Left renal pelvis (tissue), 4 donors: Measurements from ENCODE around the gene MEGF6. TPM values are rescaled to one million over a fixed set of nuclear protein-coding genes. Genes with fewer than 3 reads are reported as not detected.

ENCODE experiments used
- DNase-seq, 4 donors: peaks; one replicate each; pipeline ENCODE4 v3.0.0-alpha.2; 2013; ENCODE audit warnings: low read depth in 4 of 4, low spot score in 3 of 4
- polyA plus RNA-seq, 4 donors: library from polyadenylated mRNA; unstranded; fragments of 120-200 nt; gene quantifications; one replicate each; pipeline ENCODE4 v1.2.1, GENCODE V29; 2013; ENCODE audit not compliant: insufficient read length in 4 of 4

The MEGF6 gene
- polyA plus RNA-seq, 4 donors, result 8.1 to 26.3 (median 14.0) TPM

DNA sequence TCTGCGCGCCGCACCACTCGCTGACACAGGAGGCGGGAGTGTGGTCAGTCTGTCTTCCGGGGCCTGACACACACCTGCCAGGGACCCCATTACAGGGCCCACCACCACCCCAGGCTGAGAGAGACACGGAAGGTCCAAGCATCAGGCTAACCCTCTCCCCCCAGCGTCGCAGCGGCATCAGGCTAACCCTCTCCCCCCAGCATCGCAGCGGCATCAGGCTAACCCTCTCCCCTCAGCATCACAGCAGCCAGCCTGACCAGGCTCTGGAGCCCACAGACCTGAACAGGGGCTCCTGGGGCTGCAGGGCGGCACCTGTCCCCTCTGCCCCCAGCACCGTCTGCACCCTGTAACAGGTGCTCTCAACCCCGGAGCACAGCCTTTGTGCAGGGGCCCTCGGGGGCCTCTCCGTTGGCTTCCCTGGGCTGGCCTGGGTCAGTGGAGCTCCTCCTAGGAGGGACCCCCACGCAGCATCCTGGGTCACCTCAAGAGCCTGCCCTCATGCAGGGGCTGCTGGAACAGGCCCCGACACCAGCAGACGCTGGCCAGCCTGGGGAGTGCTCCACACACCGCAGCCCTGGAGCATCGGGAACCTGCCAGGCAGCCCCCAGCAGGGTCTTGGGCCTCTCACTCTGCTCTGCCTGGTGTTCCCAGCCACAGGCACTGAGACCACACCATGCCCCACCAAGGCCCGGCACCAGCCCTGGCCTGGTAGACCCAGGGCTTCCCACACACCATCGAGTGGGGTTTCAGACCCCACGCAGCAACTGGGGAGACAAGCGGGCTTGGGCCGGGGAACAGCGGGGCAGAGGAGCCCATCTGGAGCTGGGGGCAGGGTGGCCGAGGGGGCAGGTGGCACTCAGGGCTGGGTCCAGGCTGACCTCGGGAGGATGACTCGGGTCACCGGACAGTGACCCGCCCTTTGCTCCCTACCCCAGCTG lies 67.0 kb downstream of the MEGF6 start:
- no peak for DNase-seq

DNA sequence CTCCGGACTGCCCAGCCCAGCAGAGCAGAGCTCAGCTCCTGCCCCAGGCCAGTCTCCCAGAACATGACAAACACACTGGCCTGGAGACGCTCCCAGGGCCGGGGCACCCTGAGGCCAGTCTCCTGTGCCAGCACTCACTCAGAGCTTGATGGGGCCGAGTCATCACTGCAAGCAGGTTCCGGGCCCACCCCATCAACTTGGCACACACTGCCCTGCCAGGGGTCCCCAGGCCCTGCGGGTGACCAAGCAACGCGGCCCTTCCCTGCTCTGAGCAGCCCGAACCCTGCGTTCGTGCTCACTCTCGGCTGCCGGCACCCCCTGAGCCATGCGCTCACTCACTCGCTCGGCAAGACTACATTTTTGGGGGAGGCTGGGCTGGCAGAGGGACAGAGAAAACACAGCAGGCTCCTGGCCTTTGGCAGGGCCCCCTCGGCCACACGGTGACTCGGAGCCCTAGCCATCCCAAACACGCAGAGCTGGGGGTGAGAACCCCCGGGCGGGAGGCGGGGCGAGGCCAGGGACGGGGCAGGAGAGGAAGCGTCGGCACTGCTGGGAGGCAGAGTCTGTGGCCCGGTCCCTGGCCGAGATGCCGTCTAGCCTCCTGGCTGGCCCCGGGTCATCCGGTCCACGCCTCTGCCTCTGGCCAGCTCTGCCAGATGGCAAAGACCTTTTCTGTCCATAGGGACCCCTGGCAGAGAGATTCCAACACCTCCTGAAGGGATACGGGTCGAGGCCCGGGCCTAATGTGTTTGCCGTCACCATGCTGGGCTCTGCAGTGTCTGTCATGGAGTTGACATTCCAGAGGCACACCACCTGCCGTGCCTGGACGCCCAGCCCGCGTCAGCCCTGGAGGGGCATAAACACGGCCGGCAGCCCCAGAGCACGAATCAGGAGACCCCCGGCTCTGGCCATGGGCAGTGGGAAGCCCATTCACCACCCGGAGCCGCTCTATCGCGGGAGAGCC lies 68.0 kb downstream of the MEGF6 start:
- no peak for DNase-seq

DNA sequence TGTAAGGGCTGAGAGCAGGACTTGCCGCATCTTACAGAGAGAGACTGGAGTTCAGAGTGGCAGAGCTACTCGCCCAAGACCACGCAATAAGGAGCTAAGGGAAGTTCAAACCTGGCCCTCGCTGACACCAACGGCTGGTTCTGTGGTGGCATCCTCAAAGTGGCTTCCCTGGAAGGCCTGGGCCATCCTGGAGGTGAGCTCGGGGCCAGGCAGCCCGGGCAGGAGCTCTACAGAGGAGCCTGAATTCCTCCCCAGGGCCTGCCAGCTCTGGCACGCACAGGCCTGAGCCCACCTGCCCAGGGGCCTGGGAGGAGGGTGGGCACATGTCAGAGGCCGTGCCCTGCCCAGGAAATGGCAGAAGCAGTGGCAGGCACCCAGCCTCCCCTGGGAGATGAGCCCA lies 68.6 kb downstream of the MEGF6 start:
- DNase-seq, result no peak

DNA sequence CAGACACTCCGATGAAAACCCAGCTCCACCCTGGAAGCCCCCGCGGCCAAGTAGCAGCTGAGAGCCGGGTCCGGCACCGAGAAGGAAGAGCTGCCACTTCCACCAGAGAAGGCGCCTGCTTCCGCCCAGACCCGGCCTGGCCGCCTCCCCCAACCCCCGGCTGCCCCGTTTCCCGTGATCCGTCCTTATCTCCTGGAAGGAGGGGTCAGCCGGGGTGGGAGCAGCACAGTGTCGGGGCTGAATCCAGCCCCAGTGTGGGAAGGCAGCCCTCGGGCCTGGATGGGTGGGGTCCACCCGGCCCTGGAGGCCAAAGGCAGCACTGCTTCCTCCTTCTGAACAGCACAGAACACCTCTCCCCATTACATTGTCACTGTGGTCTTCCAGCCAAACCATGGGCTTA lies 69.4 kb downstream of the MEGF6 start:
- no peak for DNase-seq

DNA sequence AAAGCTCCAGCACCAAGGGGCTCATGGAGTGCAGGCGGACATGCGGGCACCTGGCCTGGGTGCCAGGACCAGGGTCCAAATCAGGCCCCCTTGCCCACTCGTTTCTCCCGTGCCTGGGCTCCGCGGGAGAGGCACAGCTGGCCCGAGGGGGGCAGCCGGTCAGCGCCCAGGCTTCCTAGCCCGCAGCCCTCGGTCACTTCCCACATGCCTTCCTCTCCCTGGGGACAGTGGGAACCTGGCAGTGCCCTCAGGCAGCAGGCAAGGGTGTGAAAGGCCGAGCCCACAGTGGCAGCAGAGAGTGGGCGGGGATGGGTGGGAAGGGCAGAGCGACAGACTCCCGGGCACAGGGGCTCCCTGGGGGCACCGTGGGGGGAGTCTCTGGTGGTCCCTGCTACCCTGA lies 69.8 kb downstream of the MEGF6 start:
- no peak for DNase-seq

DNA sequence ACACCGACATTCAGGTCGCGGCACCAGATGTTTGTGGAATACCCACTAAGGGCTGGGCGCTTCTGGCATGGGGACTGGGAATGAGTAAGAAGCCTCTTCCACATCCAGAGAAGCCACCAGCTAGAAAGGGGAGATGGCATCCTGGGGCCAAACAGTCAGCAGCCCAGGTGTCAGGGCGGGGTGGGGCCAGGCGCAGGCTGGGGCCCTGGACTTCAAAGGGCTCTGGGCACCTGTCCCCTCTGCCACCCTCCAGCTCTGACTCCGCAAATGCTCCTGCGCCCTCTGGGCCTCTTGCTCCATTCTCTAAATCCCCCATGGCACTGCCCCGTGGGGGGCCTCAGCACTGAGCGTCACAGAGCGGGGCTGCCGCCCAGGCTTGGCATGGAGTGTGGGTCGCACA lies 70.4 kb downstream of the MEGF6 start:
- no peak for DNase-seq

DNA sequence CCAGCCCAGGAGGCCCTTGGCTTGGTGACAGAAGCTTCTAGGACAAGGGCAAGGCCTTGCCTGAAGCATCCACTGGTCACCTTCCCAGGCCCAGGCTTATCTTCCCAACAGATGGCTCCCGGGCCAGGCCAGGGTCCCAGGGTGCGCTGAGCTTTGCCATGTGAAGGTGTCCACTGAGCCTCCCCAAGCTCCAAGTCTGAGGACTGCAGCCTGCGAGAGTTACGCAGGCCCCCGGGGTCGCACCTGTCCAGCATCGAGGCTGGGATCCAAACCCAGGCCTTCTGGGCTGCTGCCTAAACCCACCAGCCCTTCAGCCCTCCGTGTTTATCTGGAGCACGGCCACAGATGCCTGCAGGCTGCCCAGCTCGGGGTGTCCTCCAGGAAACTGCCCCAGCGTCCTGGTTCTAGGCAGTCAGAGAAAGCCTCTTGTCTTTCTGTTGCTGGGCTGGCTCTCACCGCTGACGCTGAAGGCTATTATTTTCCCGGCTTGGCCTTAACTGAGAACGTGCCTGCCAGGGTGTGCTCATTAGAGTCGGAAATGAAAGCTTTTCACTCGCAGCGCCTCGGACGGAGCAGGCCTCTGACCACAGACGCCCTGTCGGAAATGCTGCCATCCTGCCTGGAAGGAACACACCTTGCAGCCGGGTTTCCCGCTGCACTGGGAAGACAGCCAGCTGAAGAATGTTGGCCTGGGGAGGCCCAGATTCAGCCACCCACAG lies 71.4 kb downstream of the MEGF6 start:
- no peak for DNase-seq

DNA sequence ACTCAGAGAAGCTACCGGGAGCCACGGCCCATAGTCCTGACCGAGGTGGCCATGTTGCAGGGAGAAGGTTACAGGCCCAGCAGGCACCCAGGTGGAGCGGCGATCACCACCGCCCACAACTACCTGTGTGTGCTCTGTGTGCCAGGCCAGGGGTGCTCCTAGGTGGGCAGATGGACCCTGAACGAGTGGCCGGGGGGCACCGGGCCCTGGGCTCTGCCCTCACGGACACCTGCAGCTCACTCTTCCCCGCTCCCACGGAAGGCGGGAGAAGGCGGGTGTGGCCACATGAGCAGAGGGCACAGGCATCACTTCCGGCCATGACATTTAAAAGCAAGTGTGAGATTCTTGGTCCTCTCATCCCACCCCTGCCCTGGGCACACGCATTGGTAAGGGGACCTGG lies 73.9 kb downstream of the MEGF6 start:
- no peak for DNase-seq

DNA sequence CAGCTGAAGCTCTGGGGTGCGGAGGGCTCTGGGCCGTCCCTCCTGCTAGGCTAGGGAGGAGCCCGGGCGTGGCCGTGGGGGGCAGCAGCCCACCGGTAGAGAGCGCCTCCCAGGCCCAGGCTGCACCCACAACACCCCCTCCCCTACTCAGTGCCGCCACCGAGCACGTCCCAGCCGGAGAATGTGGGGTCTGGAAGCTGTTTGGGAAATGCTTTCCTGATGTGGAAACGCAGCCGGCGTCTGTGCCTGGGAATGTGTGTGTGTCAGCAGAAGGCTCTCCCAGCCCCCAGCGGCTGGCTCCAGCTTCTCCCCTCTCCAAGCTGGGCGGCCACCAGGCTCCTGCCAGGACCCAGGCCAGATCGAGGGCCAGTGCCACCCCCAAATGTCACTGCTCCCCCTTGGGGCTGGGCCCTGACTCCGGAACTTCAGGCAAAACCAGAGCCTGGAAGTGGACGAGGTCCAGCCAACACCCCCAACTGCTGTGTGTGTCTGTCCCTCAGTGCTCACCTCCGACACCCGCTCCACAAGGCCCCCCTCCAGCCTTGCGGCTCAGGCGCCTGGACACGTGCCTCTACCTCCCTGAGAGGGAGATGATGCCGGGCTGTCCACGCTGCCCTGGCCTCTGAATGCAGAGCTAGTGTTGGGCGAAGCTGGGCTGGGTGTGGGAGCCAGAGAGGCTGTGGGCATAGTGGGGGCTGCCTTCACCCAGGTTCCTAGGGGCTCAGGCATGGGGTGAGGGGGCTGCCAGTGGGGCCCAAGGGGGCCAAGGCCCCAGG lies 74.7 kb downstream of the MEGF6 start:
- DNase-seq, result no peak

DNA sequence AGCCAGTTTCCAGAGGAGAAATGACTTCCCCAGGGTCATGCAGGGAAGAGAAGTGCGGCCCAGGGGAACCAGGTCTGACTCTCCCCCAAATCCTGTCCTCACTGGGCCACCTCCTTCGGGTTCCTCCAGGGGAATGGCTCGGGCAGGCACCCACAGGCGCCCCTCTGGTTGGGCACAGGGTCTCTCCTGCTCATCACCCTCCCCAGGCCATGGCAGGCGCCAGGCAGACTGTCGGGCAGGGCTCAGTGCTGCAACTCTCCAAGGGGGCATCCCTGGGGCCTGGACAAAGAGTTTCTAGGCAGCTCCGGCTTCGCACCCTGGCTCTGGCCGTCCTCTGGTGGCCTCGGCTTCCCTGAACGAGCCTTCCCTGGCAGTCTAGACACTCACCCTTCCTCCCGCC lies 75.6 kb downstream of the MEGF6 start:
- DNase-seq, result no peak

DNA sequence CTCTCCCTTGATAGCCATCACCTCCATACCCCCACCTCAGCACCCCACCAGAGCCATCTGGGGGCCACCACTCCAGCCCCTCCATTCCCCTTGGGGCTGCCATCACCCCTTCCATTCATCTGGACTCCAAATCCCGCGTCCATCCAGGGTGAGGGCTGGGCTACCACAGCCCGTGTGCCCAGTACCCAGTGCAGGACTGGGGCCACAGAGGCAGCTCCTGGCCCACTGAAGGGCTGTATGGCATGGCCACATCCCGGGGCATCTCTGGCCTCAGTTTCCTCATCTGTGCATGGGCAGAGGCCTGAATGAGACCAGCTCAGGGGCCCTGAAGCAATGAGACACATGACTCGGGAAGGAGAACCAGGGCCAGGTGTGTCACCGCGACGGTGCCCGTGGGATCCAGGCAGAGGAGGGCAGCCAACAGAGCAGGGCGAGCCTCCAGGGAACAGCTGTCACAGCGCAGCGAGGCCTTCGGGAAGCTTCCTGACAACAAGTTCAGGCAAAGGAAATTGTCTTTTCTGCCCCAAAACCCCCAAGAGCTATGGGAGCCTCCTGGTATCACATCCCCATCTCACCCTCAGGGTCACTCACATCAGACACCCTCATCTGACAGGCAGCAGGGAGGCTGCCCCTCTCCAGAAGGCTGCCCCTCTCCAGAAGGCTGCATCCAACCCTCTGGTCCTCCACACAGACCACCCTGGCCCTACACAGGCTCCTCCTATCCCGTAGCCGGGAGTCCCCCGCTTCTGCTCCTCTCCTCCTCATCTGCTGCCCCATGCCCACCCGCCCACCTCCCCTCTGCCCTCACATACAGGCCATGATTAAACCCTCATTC lies 76.3 kb downstream of the MEGF6 start:
- DNase-seq, result no peak

DNA sequence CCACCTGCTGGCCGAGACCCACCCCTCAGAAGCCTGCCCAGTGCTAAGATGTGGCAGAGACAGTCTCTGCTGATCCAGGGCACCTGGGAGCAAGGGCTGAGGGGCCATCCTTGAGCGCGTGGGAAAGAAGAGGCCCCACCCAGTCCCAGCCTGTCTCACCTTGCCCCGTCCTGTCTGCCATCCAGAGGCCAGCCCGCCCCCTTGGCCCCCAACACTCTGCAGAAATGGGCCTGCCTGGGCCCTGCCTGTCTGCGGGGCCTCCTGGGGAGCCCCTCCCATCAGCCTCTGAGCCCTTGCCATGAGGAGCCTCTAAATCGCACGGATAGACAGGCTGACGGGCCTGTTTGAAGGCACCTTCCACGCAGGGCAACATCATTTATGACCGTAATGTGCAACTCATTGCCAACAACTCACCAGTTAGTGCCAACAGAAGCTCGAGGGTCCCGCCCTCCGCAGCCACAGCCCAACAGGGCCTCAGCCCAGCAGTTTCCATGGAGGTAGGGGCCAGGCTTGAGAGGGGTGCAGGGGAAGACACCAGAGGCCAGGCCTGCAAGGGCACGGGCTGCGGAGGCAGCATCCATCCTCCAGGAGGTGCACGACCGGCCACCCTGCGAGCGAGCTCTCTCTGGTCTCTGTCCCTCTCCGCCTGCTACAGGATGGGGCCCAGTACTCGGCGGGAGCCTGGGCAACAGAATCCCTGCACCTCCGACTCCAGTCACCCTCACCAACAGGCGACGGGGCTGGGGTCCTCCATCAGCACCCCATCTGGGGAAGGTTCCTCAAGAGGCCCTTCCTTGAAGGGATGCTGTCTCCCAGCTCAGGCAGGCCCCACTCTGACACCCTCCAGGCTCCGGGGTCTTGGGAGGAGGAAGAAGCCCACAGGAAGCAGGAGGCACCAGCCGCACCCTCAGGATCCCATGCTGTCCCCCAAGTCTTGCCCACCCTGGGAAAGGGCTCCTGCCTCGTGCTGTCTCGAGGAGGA lies 78.0 kb downstream of the MEGF6 start:
- no peak for DNase-seq

DNA sequence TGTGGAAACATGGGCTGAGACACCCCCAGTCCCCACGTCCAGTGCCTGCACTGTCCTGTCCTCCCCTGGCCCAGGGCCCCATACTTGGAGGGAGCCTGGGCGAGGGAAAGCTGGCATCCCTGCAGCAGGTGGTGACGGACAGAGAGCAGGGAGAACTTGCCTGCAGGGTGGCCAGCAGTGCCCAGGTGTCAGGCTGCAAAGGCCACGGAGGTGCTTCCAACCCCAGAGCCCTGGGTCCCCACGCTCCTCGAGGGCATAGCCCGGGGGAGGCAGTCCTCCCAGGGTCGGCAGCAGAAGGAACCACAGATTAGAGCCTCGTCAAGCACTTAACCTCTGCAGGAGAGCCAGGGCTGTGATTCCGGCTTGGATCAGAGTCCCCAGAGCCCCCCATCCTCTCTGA lies 79.4 kb downstream of the MEGF6 start:
- no peak for DNase-seq

DNA sequence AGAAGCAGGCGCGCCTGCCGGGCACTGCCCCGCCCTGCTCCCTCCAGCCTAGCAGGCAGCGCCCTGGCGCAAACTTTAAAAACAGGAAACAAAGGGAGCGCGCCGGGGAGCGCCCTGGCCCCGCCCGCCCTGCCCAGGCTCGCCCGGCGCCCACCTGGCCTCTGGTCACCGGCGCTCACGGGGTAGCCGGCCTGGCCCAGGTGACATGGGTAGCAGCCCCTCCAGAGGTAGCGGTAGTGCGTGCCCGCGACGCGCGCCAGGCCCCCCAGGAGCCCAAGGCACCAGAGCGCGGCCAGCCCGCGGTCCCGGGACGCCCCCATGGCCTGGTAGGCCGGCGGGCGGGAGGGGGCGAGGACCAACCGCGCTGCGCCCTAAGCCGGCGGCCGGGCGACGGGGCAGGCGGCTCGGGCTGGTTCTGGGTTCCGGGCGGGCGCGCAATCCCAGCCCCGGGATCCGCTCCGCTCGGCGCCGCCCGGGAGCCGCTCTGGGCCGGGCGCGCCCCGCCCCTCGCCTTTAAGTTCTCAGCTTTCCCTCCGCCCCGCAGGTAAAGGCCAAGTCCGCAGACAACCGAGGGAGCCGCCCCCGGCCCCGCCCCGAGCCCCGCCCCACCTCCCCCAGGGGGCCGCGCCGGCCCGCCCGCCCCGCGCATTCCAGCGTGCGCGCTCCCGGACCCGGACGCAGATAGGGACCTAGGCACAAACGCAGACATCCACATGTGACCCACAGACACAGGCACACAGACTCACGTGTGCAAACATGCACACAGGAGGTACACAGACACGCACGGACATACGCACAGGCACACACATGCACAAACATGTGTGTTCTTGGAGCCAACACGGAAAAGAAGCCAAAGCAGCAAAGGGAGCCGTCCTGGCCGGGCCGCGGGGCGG lies 80.1 kb downstream of the MEGF6 start:
- peak; percentile 53 to 73 (median 68) for DNase-seq

DNA sequence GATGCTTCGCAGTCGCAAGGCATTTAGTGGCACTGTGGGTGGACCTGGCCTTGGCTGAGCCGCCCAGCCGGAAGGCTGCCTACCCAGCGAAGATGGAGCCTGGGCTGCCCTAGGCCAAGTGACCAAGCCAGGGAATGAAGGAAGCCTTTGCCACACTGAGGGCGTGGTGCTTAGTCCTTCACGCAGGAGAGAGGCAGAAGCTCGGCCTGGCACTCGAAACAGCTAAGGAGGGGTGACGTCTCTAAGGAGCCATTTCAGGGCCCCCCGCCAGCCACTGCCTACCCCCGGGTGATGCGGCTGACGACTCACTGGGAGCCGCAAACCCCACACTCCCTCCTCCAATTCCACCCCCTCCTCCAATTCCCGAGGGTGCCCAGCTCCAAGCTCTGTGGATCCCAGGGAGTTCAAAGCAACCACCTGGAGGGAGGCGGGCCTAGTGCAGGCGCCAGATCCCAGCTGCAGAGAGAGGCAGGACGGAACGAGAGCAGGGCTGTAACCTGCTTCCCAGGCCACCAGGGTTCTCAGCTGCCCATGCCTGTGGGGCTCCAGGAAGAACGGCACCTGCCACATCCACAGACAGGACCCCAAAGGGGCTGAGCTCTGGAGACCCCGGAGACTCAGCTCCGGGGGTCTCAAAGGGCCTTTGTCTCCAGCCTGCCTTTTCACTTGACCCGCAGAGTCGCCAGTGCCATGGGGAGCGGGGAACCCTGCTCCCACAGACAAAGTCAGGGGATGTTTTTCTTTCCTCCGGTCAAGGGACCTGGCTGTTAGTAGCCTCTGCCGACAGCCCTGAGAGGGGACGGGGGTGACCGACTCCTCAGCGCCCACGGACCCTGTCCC lies 81.0 kb downstream of the MEGF6 start:
- DNase-seq, result no peak

DNA sequence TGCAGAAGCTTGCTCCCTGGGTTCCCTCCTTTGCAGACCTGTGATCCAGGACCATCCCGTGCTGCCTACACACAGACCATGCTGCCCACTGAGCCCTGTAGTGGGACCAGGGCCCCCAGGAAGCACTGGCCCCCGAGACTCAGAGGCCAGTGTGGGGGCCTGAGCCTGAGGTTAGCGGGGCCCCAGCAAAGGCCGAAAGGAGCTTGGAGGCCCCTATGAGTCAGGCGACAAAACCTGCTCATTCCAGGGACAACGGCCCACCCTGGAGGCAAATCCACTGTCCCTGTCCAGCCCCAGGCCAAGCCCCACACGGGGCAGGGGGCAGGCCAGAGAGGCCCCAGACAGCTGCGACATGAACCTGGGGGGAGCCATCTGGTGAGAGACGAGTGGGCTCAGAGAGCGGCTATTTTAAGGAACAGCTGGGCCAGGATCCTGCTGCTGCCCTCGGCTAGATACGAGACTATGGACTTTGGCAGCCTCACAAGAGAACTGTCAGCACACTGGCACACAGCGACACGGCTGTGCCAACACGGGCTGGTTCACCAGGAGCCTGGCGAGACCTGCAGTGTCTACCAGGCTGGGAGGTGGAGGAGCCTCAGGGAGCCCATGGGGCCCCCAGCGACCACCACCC lies 82.1 kb downstream of the MEGF6 start:
- no peak for DNase-seq
